ENCODE data around the gene ATAD3A. TPM values are rescaled to one million over a fixed set of nuclear protein-coding genes. Genes with fewer than 3 reads are reported as not detected.
"Not testable (repeated sequence)": the region's sequence is repeated elsewhere in the genome, so short reads cannot be mapped to it uniquely, and the experiment has no call there.

Gene ATAD3A
- polyA plus RNA-seq, 1 of the 3 experiments (the other 2 are of a cell fraction) = 40.2 TPM

DNA sequence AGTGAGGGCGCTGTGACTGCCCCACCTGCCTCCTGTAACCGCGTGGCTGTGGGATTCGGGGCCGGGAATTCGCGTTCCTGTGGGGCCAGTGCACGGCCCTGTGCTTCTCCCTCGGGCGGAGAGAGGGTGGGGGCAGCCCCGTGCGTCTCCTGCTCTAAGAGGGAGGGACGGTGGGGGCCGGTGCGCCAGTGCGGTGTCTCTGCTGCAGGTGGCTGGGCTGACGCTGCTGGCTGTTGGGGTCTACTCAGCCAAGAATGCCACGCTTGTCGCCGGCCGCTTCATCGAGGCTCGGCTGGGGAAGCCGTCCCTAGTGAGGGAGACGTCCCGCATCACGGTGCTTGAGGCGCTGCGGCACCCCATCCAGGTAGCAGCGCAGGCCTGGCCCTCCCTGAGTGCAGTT is 10.6 kb downstream of the ATAD3A start:
- H3K79me2 ChIP-seq (ENCODE audit: insufficient read depth); H4K20me1 ChIP-seq (ENCODE audit: insufficient read depth); H3K4me1 ChIP-seq (ENCODE audit: control insufficient read depth in 1 of 2, insufficient read depth in 2 of 2, low read depth in 1 of 2, low read length in 1 of 2); H3K9ac ChIP-seq; H3K27me3 ChIP-seq (ENCODE audit: insufficient read depth); POLR2A ChIA-PET; H3K4me3 ChIP-seq (ENCODE audit: low read depth in 2 of 2, low read length in 1 of 2); H3K27ac ChIP-seq (ENCODE audit: low read depth in 2 of 2, low read length in 1 of 2); DNase-seq; H3K9me3 ChIP-seq; H3K9me2 ChIP-seq; CTCF ChIA-PET; H3K4me2 ChIP-seq; H3F3A ChIP-seq (replicated peaks; ENCODE audit: insufficient read depth); H2AFZ ChIP-seq (ENCODE audit: low read depth): not testable (repeated sequence)
- peaks cover 0 to 12% of the 10 kb centered on the region in 2 experiments for H3K36me3 ChIP-seq (replicated peaks in 1 of 2; ENCODE audit: control insufficient read depth in 1 of 2, insufficient read depth in 2 of 2, low read length in 1 of 2)
- WGBS (ENCODE audit: low lambda C conversion rate) = 100% methylated on average over 7 of the region's 30 CpGs

GRCh38 chr1:1523226-1523625 is 11.3 kb downstream of the ATAD3A start:
- DNase-seq; H3F3A ChIP-seq (replicated peaks; ENCODE audit: insufficient read depth); POLR2A ChIA-PET; H3K9me3 ChIP-seq; H2AFZ ChIP-seq (ENCODE audit: low read depth); H3K4me2 ChIP-seq; H3K9me2 ChIP-seq; H3K27ac ChIP-seq (ENCODE audit: low read depth in 2 of 2, low read length in 1 of 2); CTCF ChIA-PET; H3K4me3 ChIP-seq (ENCODE audit: low read depth in 2 of 2, low read length in 1 of 2); H3K79me2 ChIP-seq (ENCODE audit: insufficient read depth); H4K20me1 ChIP-seq (ENCODE audit: insufficient read depth); H3K9ac ChIP-seq; H3K4me1 ChIP-seq (ENCODE audit: control insufficient read depth in 1 of 2, insufficient read depth in 2 of 2, low read depth in 1 of 2, low read length in 1 of 2); H3K27me3 ChIP-seq (ENCODE audit: insufficient read depth): not testable (repeated sequence)
- peaks cover 0 to 13% of the 10 kb centered on the region in 2 experiments for H3K36me3 ChIP-seq (replicated peaks in 1 of 2; ENCODE audit: control insufficient read depth in 1 of 2, insufficient read depth in 2 of 2, low read length in 1 of 2)
- 95% methylated on average over 15 of the region's 31 CpGs for WGBS (ENCODE audit: low lambda C conversion rate)

DNA sequence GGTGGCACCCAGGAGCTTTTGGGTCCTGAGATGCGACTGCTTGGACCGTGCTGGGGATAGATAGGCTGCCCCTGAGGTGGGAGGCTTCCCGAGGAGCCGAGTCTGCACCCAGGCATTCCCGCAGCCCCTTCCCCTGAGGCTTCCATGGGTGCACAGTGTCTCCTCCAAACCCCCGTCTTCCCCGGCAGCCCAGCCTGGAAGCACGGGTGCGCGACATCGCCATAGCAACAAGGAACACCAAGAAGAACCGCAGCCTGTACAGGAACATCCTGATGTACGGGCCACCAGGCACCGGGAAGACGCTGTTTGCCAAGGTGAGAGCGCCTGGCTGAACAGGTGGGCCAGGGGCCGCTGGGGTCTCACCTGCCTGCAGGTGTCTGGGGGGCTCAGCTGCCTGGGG is 11.7 kb downstream of the ATAD3A start:
- H3K27me3 ChIP-seq (ENCODE audit: insufficient read depth); H4K20me1 ChIP-seq (ENCODE audit: insufficient read depth); H3K9me3 ChIP-seq; H3F3A ChIP-seq (replicated peaks; ENCODE audit: insufficient read depth); H3K9ac ChIP-seq; POLR2A ChIA-PET; H3K4me3 ChIP-seq (ENCODE audit: low read depth in 2 of 2, low read length in 1 of 2); H3K79me2 ChIP-seq (ENCODE audit: insufficient read depth); CTCF ChIA-PET; H3K27ac ChIP-seq (ENCODE audit: low read depth in 2 of 2, low read length in 1 of 2); DNase-seq; H3K9me2 ChIP-seq; H3K4me2 ChIP-seq; H3K4me1 ChIP-seq (ENCODE audit: control insufficient read depth in 1 of 2, insufficient read depth in 2 of 2, low read depth in 1 of 2, low read length in 1 of 2); H2AFZ ChIP-seq (ENCODE audit: low read depth): not testable (repeated sequence)
- WGBS (ENCODE audit: low lambda C conversion rate) = 100% methylated on average over 2 of the region's 17 CpGs
- peaks cover 0 to 16% of the 10 kb centered on the region in 2 experiments for H3K36me3 ChIP-seq (replicated peaks in 1 of 2; ENCODE audit: control insufficient read depth in 1 of 2, insufficient read depth in 2 of 2, low read length in 1 of 2)

GRCh38 chr1:1524750-1525383 is 12.9 kb downstream of the ATAD3A start:
- H2AFZ ChIP-seq (ENCODE audit: low read depth); H3K4me3 ChIP-seq (ENCODE audit: low read depth in 2 of 2, low read length in 1 of 2); H3K9ac ChIP-seq; POLR2A ChIA-PET; H3K9me3 ChIP-seq; H3K4me2 ChIP-seq; H4K20me1 ChIP-seq (ENCODE audit: insufficient read depth); H3F3A ChIP-seq (replicated peaks; ENCODE audit: insufficient read depth); DNase-seq; H3K4me1 ChIP-seq (ENCODE audit: control insufficient read depth in 1 of 2, insufficient read depth in 2 of 2, low read depth in 1 of 2, low read length in 1 of 2); H3K27ac ChIP-seq (ENCODE audit: low read depth in 2 of 2, low read length in 1 of 2); H3K27me3 ChIP-seq (ENCODE audit: insufficient read depth); H3K79me2 ChIP-seq (ENCODE audit: insufficient read depth); CTCF ChIA-PET; H3K9me2 ChIP-seq: not testable (repeated sequence)
- peaks cover 0 to 23% of the 10 kb centered on the region in 2 experiments for H3K36me3 ChIP-seq (replicated peaks in 1 of 2; ENCODE audit: control insufficient read depth in 1 of 2, insufficient read depth in 2 of 2, low read length in 1 of 2)
- WGBS (ENCODE audit: low lambda C conversion rate) = 96% methylated on average over 14 of the region's 30 CpGs

DNA sequence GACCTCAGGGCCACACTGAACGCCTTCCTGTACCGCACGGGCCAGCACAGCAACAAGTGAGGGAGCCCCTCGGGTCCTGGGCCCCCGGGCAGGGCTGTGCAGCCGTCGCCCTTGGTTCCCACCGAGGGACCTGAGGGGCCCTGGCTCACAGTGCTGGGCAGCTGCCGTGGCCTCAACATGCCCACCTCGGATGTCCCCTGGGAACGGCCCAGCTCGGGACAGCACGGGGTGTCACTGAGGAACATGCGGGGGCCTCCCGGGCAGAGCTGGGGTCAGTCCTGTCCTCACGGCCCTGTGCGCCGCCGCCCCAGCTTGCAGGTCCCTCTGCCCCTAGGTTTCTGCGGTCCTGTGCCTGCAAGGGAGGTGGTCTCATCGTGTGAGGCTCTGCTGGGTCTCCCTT is 14.5 kb downstream of the ATAD3A start:
- H3K9me3 ChIP-seq; H3K9ac ChIP-seq; H3K4me3 ChIP-seq (ENCODE audit: low read depth in 2 of 2, low read length in 1 of 2); H3K9me2 ChIP-seq; POLR2A ChIA-PET; H3K27me3 ChIP-seq (ENCODE audit: insufficient read depth); H3K27ac ChIP-seq (ENCODE audit: low read depth in 2 of 2, low read length in 1 of 2); H3K4me2 ChIP-seq; H3F3A ChIP-seq (replicated peaks; ENCODE audit: insufficient read depth); H4K20me1 ChIP-seq (ENCODE audit: insufficient read depth); DNase-seq; CTCF ChIA-PET; H3K4me1 ChIP-seq (ENCODE audit: control insufficient read depth in 1 of 2, insufficient read depth in 2 of 2, low read depth in 1 of 2, low read length in 1 of 2); H3K79me2 ChIP-seq (ENCODE audit: insufficient read depth); H2AFZ ChIP-seq (ENCODE audit: low read depth): not testable (repeated sequence)
- peaks cover 7 to 22% of the 10 kb centered on the region in 2 experiments for H3K36me3 ChIP-seq (replicated peaks in 1 of 2; ENCODE audit: control insufficient read depth in 1 of 2, insufficient read depth in 2 of 2, low read length in 1 of 2)
- WGBS (ENCODE audit: low lambda C conversion rate) = no CpG with 5 or more reads among the region's 21 CpGs
